H1 (cell line): Measurements from ENCODE around the gene EYA2. TPM values are rescaled to one million over a fixed set of nuclear protein-coding genes. Genes with fewer than 3 reads are reported as not detected.

Experiments used
- CHD1 ChIP-seq: IDR thresholded peaks from 2 replicates; pipeline ENCODE4 v1.6.1; 2012; ENCODE audit warnings: low read depth, low read length, improper control_type of control experiment
- FOSL1 ChIP-seq: IDR thresholded peaks from 2 replicates; pipeline ENCODE4 v1.6.1; 2011; ENCODE audit warnings: mild to moderate bottlenecking, low read depth, low read length, moderate library complexity; ENCODE audit not compliant: insufficient read depth
- GTF2F1 ChIP-seq: IDR thresholded peaks from 2 replicates; pipeline ENCODE4 v1.6.1; 2012; ENCODE audit warnings: low read depth, low read length, improper control_type of control experiment, borderline replicate concordance
- MAFK ChIP-seq: IDR thresholded peaks from 2 replicates; pipeline ENCODE4 v1.6.1; 2012; ENCODE audit warnings: low read depth, mild to moderate bottlenecking, improper control_type of control experiment, low read length
- polyA plus RNA-seq, 7 experiments: library from polyadenylated mRNA; depleted of rRNA in 3 of 7; stranded (reverse) in 5 of 7; unstranded in 2 of 7; fragments of >200 nt in 5 of 7; fragments of 200-250 nt in 2 of 7; gene quantifications; 1 replicate in 5 of 7; 2 replicates in 1 of 7; 4 replicates in 1 of 7; pipeline versions ENCODE4 v1.2.1 to v1.2.3, GENCODE V29; 2011 to 2013; ENCODE audit warnings: missing spikeins in 2 of 7, mixed read lengths in 2 of 7
- total RNA-seq: library from RNA; stranded (reverse); fragmentation: NEBNext Ultra II Directional; extraction: Animal tissue kit (Norgen Biotek cat#: 25700); gene quantifications from 2 replicates; pipeline ENCODE4 v1.2.1, GENCODE V29; 2021

The EYA2 gene
- total and polyA plus RNA-seq, 2 of the 8 experiments (the other 6 are each of a cell fraction or from before 2014, with no cell fraction given): 1.6 to 1.7 TPM

GRCh38 chr20:47228654-47229053, 334.0 kb downstream of the EYA2 start (continued):
- no peak for TF ChIP-seq CHD1
- no peak for TF ChIP-seq FOSL1
- no peak for TF ChIP-seq GTF2F1
- TF ChIP-seq MAFK: no peak
